Stomach (tissue), 4 donors: ENCODE measurements around the gene TADA3.

Experiments used
- CTCF ChIP-seq, 7 experiments: fragments of 450-650 bp in 4 of 7; fragments of 200-600 bp in 3 of 7; sonication (generic) in 3 of 7; IDR thresholded peaks; one replicate each; pipeline ENCODE4 v1.5.1; 2016 to 2019; ENCODE audit warnings: antibody characterized with exemption in 7 of 7, control low read depth in 2 of 7, mild to moderate bottlenecking in 1 of 7
- EP300 ChIP-seq: sonication (generic); formaldehyde crosslinking; IDR thresholded peaks from one replicate; pipeline ENCODE4 v1.6.1; 2017; ENCODE audit warnings: antibody characterized with exemption
- POLR2A ChIP-seq, 4 donors: fragments of 450-650 bp; IDR thresholded peaks; one replicate each; pipeline ENCODE4 v1.6.1; 2016; ENCODE audit warnings: antibody characterized with exemption in 4 of 4, control low read depth in 2 of 4, mild to moderate bottlenecking in 1 of 4, moderate library complexity in 1 of 4
- POLR2AphosphoS5 ChIP-seq, 3 donors: sonication (generic); formaldehyde crosslinking; IDR thresholded peaks; one replicate each; pipeline ENCODE4 v1.6.1; 2016; ENCODE audit warnings: antibody characterized with exemption in 3 of 3

- TF ChIP-seq POLR2AphosphoS5 (IDR thresholded peaks at IDR 0.05): peak; percentile 45 to 75 (median 74)
- peak in 2 of 7 experiments; percentile 6 to 14 for TF ChIP-seq CTCF (IDR thresholded peaks at IDR 0.05)
- TF ChIP-seq POLR2A (IDR thresholded peaks at IDR 0.05): peak in 2 of 4 donors; percentile 34 to 57
- no peak for TF ChIP-seq EP300
Measured at GRCh38 chr3:9792405-9793160, at the start of gene TADA3, which contains the start of gene ARPC4.
